Ecto neural progenitor cell (in vitro differentiated cells): Measurements from ENCODE around the gene TEPSIN.

ENCODE experiments used
- DNase-seq: peaks from one replicate; pipeline ENCODE4 v3.0.0-alpha.2; 2018; ENCODE audit warnings: low spot score

The TEPSIN gene

DNA sequence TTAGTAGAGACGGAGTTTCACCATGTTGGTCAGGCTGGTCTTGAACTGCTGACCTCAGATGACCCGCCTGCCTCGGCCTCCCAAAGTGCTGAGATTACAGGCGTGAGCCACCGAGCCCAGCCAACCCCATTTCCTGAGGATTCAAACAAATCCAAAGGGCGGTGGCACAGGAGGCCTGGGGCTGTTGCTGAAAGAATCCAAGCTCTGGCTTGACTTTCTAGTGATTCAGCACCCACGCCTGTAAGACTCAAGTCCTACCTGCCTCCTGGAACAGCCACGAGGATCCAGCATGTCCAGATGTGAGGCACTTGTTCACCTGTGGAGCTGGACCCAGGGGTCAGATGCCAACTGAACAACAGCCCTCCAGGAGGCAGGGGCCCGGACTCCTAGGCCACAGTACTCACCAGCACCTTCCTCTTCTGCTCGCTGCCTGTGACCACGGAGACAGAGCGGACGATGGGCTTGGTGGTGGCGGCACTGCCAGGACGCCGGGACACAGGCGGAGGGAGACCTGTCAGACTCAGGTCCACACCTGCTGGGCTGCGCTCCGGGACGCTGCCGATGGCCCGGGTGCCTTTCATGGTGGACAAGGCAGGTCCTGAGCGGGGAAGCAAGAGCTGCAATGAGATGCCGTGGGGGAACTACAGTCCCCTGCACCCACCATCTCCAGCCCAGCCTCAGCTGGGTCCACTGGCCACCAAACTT, 19.2 kb downstream of the TEPSIN start:
- DNase-seq: no peak

DNA sequence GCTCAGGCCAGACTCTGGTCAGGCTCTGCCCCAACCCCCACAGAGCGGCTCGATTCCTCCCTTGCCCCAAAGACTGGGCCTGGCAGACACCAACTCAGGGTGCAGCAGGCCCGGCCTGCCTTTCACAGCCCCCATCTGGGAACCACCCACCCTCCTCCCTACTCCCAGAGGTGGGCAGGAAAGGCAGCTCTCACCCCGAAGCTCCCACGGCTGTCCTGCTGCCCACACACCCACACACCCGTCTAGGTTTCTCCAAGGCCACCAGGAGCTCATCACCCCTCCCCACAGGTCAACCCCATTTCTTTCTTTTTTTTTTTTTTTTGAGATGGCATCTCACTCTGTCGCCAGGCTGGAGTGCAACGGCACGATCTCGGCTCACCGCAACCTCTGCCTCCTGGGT, 19.9 kb downstream of the TEPSIN start:
- no peak for DNase-seq

DNA sequence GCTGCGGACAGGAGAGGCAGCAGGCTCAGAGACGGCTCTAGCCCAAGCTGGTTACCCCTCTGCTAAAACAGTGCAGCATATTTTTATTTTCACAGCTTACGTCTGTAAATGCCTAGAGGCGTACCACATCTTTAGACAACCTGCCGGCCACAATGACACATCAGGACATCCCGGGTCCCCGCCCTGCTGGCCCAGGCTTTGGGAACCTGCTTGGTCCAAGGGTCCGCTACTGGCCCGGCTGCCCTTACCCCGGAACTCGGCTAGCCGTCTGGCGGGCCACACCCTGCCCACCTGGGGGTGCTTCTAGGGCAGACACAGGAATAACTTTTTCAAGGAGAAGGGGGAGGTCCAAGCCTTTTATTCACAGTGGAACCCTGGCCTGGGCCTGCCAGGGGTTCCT, 20.4 kb downstream of the TEPSIN start:
- no peak for DNase-seq

DNA sequence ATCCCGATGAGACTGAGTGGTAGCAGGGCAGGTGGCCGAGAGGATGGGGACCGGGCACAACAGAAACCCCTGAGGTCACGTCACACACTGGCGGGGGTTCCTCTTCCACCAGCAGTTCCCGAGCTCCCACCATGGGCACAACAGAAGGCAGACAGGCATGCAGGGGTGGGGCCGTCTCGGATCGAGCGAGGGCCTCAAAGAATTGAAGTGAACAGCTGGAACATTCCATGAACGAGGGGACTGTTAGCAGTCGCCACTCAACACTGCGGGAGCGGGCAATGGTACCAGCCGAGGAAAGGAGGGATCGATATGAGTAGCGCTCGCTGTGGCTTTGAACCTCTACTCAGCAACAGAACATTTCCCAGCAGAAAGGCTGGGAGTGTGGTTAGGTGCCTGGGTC, 21.4 kb downstream of the TEPSIN start:
- no peak for DNase-seq

DNA sequence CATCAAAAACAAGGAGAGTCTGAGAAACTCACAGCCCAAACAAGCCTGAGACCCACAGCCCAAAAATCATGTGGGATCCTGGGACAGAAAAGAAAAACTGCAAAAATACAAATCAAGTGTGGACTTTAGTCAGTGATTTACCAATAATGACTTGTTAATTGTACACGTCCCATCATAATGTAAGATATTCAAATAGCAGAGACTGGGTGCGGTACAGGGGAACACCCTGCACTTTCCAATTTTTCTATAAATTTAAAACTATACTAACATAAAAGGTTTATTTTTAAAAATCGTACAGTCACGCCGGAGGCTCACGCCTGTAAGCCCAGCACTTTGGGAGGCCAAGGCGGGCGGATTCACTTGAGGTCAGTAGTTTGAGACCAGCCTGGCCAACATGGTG, 24.9 kb downstream of the TEPSIN start:
- no peak for DNase-seq

DNA sequence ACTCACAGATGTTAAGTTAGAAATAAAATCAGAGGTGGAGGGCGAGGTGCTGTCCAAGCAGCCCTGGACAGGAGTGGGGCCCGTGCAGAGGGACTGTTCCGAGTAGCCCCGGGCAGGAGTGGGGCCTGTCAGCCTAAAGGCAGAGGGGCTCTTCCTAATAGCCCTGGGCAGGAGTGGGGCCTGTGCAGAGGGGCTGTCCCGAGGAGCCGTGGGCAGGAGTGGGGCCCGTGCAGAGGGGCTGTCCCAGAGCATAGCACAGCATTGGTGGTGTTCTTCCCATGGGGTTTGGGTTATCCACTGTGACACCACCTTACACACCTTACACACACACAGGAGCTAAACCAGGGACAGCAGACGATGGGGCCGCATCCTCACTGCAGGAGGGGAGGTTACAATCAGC, 26.5 kb downstream of the TEPSIN start:
- DNase-seq: no peak

DNA sequence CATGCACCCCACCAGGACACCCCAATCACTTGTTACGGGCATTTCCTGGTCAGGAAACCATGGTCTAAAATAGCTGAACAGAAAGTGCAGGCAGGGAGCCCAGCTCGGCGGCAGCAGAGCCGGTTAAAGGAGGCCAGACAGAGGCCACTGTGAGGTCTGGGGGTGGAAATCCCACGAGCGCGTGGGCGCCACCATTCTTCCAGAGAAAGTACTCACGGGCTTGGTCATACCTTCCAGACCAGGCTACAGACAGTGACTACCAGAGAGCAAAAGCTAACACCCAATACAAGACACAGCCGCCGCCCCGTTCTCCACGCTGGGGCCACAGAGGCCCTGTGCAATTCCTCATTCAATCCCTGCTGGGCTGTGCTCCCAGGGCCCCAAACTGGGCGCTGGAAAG, 28.0 kb downstream of the TEPSIN start:
- no peak for DNase-seq

DNA sequence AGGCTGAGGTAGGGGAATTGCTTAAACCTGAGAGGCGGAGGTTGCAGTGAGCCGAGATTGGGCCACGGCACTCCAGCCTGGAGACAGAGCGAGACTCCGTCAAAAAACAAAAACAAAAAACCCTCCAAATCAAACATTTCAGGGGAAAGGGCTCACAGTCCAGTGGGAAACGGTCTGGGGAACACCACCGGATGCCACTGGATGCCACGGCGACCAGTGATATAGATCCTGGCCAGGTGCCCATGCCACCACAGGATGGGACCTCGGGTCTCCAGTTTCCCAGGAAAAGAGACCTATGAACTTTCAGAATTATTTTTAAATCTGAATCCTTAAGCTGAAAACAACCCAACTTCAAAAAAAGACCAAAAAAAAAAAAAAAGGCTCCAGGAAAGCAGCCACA, 28.4 kb downstream of the TEPSIN start:
- DNase-seq: no peak

DNA sequence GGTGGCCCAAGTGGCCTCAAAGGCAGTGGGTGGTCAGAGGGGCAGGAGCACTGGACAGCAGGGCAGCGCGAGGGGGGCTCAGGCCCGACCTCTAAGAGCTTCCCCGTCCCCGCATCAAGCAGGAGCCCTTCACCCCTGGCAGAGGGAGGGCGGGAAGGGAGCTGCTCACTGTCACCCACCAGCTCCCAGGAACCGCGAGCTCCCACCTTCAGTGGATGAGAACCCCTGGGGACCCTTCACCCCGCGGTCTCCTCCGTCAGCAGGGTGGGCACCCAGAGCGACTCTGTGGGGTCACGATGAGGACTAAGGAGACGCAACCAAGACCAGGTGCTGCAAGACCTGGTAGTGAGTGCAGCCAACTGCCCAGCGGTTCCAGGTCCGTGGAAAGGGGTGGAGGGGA, 29.7 kb downstream of the TEPSIN start:
- no peak for DNase-seq

DNA sequence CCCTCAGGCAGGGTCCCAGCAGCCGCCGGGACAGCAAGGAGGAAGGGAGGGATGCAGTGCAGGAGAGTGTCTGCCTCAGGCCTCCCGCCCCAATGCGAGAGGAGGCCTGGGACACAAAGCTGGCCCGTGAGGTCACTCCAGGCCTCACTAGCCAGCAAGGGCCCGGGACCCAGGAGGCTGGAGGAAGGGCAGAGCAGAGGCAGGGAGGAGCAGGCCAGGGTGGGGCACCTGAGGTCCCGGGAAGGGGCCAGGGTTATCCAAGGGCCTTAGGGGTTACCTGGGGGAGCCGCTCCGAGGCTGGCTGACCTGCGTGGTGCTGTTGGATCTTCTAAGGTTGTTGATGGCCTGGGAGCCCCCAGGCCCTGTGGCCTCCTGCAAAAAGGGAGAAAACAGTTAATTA, 30.2 kb downstream of the TEPSIN start:
- DNase-seq: no peak

DNA sequence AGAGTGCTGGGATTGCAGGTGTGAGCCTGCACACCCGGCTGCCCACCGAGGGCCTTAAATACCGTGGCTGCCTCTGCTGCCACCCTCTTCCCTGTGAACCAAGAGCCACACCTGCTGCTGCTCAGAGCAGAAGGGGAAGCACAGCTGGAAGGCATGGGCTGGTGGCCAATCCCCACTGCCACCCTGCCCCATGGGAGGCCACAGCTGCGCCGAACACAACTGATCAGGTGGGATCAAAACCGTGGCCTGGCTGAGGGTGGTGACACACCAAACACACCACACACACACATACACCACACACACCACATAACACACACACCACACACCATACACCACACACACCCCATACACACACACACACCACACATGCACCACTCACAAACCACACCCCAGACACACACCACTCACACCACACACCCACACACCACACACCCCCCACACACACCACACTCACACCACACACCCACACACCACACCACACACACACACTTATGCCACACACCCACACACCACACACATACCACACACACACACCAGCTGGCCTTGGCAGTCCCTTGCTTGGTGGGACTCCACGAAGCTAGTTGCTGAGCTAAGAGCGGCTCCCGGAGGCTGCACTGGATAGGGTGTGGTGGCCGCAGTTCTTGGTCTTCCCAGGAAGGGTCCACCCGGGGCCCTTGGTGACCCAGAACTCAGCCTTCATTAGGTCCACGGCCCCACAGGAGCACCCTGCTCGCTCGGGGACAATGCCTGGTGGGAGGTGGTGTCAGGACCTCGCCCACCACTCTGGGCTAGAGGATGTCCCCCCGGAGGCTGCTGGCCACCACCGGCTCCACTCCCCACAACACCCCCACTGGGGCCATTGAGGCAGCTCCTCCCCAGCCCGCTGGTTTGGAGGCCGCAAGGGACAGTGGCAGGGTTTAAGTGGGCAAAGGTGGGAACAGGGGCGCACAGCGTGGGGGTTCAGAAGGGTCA, 31.0 kb downstream of the TEPSIN start:
- DNase-seq: no peak

DNA sequence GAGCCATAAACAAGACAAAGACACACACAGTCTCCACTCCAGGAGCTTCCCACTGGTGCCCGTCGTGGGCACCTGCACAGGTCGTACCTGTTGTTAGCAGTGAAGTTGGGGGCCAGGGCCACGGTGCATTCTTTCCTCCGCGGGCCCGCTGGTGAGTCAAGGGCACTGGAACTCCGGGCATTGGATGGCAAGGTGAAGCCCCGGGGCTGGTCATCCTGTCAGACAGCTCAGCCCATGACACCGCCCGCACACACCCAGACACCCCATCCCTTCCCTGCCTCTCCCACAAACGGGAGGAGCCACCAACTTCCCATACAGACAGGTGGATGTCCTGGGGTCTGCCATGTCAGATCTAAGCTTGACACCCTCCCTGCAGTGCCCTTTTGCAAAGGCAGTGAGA, 32.2 kb downstream of the TEPSIN start:
- no peak for DNase-seq

DNA sequence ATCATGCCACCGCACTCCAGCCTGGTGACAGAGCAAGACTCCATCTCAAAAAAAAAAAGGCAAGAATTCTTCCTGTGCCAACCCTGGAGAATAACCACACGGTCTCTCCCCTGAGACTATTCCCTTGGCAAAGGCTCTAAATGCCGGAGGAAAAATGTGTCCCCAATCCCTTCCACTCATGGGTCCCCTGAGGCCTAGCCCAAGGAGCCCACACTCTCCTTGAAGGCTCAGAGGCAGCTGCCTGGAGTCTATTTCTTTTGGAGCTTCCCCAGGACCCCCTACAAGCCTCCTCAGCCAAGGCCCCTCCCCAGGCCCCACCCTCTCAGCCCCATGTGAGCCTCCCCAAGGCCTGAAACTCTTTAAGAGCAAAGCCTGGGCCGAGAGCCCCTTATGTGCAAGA, 32.7 kb downstream of the TEPSIN start:
- DNase-seq: no peak

DNA sequence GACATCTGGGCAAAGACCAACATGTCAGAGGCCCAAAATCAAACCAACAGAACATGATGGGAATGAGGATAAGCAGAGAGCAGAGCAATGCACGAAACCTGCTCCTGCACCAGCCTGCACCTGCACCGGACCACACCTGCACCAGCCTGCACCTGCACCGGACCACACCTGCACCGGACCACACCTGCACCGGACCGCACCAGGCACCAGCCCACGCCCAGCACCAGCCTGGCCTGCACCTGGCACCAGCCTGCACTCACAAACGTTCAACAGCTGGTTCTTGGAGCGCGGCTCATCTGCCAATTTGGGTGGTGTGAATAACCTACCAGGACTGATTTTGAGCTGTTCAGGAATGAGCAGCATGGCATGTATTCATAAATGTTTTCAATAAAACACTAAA, 34.3 kb downstream of the TEPSIN start:
- DNase-seq: no peak

DNA sequence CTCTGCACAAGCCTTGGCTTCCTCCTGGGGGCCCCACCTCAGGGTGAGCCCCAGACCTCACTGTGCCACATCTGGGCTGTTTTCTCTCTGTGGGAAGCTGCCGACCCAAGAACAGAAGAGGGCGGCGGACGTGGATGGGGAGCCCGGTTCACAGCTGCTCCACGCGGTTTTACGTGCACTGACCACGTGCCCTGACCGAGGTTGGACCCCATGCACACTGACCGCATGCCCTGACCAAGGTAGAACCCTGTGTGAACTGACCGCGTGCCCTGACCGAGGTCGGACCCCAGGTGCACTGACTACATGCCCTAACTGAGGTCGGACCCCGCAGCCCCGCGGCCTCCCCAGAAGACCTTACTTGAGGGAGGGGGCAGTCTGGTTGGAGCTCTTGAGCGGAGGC, 35.7 kb downstream of the TEPSIN start:
- no peak for DNase-seq

DNA sequence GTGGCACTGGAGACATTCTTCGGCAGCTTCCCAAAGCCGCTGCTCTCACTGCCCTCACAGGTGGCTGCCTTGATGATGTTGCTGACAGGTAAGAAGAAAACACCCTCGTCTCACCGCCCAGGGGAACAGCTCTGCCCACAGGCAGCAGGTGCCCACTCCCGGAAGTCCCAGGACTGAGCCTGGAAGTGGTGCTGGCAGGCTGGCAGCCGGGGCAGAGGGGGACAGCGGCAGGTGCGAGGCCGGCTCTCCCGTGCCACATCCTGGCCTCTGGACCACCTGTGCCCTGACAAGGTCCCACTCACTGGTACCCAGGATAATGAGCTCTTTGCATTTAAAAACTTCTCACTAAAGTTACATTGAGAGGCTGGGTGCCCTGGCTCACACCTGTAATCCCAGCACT, 36.5 kb downstream of the TEPSIN start:
- no peak for DNase-seq

DNA sequence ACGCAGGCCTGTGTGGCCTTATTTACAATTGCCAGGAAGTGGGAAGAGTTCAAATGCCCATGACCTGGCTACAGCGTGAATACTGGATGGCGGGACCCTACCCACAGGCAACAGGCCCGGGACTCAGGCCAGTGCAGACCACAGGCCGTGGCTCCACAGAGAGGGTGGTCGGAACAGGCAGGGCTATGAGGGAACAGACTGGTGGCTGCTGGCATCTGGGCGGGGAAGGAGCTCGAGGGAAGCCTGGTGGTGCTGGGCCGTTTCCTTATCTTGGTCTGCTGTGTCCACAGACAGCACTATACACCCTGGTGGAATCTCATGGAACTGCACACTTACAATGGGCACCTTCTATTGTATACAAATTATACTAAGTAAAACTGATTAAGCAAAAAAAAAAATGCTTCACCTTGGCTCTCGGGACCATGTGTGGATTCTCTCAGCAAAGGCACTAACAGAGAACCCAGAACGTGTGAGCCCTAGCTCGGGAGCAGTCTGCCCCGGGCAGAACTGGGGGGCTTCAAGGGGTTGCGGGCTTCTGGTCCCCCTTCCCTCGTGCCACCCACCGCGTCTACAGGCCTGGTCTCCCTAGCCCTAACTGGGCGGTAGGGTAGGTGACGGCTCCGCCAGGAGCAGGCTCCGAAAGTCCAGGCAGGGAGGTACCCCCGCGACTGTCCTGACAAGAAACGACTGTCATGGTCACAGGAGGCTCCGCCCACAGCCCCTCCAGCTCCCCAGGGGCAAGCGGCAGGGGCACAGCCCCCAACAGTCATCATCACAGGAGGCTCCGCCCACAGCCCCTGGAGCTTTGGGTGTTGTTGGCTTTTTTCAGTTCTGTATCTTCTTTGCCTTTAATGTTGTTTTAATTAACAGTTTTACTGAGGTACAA, 37.9 kb downstream of the TEPSIN start:
- no peak for DNase-seq

DNA sequence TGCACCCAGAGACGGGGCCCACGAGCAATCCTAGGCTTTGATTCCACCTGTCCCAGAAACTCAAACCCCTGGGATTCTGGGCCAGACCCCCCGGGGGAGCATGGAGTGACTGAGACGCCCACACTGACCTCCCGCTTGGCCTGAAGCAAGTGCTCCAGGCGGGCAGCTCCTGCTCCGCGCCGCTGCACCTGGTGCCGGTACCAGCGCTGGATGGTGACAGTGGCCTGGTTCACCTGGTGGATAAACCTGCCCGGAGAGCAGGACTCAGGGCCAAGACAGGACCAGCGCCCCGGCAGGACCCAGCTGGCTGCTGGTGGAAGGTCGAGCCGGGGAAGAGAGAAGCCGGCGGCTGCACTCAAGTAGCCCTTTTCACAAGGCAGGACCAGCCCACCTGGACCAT, 38.7 kb downstream of the TEPSIN start:
- DNase-seq: no peak

DNA sequence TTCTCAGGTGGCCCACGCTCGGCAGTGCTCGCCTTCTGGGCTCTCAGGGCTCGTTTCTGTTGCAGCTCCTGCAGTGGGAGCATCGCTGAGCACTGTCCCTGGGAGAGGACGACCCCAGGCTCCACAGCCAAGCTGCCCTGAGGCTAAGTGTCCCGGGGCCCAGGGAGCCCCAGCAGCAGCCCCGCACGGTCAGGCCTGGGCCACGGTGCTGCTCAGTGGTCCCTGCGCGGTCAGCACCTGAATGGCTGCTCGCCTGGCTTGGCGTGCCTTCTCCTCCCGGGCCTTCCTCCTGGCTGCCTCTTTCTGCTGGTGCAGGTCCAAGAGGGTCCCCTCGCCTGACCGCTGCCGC, 39.4 kb downstream of the TEPSIN start:
- no peak for DNase-seq

DNA sequence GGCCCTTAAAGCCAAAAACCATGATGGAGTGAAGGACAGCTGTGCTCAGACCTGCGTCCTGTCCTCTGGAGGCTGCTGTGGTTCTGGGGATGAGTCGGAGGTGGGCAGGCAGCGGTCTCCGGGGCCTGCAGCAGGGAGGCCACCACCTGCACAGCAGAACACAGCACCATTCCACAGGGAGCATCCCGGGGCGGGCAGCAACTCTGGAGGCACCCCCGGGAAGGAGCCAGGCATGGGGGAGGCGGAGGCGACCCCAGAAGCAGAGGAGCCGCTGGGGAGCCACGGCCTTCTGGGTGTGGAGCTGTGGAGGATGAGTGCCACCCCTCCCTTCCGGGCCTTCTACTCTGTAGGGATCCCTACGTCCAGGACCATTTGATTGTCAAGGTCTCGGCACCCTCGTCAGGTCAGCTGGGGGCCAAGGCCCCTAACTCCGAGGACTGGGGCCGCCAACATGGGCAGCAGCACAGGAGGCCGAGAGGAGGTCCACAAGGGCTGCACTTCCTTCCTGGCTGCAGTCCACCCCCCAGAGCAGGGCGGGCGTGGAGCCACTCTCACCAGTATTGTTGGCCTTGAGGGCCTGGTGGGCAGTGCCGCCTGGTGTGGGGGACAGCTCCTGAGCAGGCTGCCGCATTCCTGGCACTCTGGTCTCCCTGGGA, 39.9 kb downstream of the TEPSIN start:
- no peak for DNase-seq

DNA sequence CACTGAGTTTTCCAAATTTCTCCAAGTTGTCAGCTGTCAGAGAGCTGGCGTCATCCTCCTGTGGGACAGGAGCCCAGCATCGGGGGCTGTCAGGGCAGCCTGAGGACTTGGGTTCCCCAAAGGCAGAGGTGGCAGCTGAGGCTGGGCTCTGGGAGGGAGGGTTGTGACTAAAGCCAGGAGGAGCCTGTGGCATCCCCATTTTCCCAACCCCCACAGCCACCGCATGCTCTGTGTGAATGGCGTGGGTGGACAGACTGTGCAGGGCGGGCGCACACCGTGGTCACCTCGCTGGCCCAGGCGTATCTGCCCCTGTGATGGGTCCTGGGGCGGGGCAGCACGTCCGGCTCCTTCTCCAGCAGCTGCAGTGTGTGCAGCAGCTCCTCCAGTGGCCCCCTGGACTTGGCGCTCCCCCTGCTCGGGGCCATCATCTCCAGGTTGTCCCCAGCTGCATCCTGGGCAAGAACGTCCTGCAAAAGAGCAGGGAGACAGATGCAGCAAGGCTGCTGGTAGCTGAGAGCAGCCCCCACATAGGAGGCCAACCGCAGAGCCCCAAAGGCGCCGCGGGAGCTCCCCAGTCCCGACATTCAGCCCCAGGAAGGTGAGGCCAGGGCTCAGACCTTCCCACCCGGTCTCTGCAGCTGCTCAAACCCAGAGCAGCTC, 40.9 kb downstream of the TEPSIN start:
- no peak for DNase-seq

DNA sequence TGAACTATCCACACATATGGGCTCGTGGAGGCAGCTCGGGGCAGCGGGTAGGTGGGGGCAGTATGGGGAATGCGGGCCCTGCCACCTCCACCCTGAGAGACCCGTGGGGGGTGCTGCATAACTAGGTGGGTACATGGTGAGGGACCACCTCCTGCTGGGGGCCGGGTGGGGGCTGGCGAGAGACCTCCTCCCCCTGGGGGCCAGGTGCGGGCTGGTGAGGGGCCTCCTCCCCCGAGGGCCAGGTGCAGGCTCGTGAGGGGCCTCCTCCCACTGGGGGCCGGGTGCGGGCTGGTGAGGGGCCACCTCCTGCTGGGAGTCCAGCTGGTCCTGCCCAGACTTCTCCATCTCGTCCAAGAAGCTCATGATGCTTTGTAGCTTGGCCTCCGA, 41.5 kb downstream of the TEPSIN start:
- no peak for DNase-seq
